GM12874 (cell line): ENCODE measurements around the gene UGT1A6.

Source experiments
- TF ChIP-seq, protein P1 (sequence below): IDR thresholded peaks from 2 replicates; pipeline ENCODE4 v1.5.1; 2011; ENCODE audit warnings: low read depth, mild to moderate bottlenecking, control low read depth, low read length, moderate library complexity; ENCODE audit not compliant: insufficient read depth

UGT1A6 gene

GRCh38 chr2:233712611-233713261 is 20.0 kb downstream of the UGT1A6 start, which contains the start of gene UGT1A5:
UGT1A5 (plus strand) TSS chr2:233712907; CDS start chr2:233712992, 85 bp downstream.
- TF ChIP-seq, protein P1, sequence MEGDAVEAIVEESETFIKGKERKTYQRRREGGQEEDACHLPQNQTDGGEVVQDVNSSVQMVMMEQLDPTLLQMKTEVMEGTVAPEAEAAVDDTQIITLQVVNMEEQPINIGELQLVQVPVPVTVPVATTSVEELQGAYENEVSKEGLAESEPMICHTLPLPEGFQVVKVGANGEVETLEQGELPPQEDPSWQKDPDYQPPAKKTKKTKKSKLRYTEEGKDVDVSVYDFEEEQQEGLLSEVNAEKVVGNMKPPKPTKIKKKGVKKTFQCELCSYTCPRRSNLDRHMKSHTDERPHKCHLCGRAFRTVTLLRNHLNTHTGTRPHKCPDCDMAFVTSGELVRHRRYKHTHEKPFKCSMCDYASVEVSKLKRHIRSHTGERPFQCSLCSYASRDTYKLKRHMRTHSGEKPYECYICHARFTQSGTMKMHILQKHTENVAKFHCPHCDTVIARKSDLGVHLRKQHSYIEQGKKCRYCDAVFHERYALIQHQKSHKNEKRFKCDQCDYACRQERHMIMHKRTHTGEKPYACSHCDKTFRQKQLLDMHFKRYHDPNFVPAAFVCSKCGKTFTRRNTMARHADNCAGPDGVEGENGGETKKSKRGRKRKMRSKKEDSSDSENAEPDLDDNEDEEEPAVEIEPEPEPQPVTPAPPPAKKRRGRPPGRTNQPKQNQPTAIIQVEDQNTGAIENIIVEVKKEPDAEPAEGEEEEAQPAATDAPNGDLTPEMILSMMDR, result no peak

DNA sequence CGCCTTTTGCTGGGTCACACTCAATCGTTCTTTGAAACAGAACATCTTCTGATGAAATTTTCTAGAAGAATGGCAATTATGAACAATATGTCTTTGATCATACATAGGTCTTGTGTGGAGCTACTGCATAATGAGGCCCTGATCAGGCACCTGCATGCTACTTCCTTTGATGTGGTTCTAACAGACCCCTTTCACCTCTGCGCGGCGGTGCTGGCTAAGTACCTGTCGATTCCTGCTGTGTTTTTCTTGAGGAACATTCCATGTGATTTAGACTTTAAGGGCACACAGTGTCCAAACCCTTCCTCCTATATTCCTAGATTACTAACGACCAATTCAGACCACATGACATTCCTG is 20.5 kb downstream of the UGT1A6 start:
- TF ChIP-seq, protein P1, result no peak

GRCh38 chr2:233714121-233714520 is 21.4 kb downstream of the UGT1A6 start:
- TF ChIP-seq, protein P1, result no peak

- TF ChIP-seq, protein P1, result no peak
Measured at GRCh38 chr2:233718552-233718951, 25.9 kb downstream of the UGT1A6 start, which contains the start of gene UGT1A4. UGT1A4 (plus strand) TSS chr2:233718736; CDS start chr2:233718821, 85 bp downstream.

GRCh38 chr2:233728723-233729301 is 36.1 kb downstream of the UGT1A6 start, which contains the start of gene UGT1A3:
UGT1A3 (plus strand) TSS chr2:233729042; CDS start chr2:233729127, 85 bp downstream.
- TF ChIP-seq, protein P1, result no peak

GRCh38 chr2:233740870-233741269 is 48.2 kb downstream of the UGT1A6 start:
- TF ChIP-seq, protein P1, result no peak

DNA sequence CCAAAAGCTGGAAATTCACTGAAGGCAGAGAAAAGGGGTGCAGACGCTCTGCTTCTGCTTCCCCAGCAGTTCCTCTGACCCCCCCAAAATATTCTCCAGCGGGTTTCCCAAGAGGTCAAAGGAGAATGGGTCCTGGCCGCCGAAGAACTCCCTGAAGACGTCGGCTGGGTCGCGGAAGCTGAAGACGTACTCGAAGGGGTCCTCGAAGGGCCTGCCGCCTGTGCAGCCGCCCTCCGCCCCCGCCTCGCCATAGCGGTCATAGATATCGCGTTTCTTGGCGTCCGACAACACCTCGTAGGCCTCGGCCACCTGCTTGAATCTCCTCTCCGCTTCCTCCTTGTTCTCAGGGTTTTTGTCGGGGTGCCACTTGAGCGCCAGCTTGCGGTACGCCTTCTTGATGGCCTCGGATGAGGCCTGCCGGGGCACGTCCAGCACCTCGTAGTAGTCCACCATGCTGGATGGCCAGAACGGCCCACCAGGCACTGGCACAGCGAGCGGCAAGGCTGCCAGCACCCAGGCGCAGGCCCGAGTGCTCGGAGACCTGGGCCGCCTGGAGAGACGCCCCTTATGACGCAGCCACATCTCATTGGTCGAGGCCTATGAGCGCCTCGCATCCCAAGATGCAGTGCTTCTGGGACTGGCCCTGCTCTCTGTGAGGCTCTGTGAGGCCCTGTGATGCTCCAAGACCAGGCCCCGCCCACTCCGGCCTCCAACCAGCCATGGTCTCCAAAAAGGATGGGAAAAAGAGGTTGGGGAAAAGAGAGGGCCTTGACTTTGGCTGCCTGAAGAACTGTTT is 51.0 kb downstream of the UGT1A6 start:
- TF ChIP-seq, protein P1, result no peak
